A673 (cell line): ENCODE data around the gene SCAMP5. TPM values are rescaled to one million over a fixed set of nuclear protein-coding genes. Genes with fewer than 3 reads are reported as not detected.

Experiments used
- Bru-seq: library from RNA; stranded (reverse); fragments of 400-500 nt; gene quantifications from one replicate; lab custom pipeline; 2021; lab: Mats Ljungman, UMichigan
- BruChase-seq, 2 experiments: library from RNA; stranded (reverse); fragments of 400-500 nt; gene quantifications; one replicate each; lab custom pipeline; 2021; lab: Mats Ljungman, UMichigan
- BruUV-seq: library from RNA; stranded (reverse); fragments of 400-500 nt; replicated peaks from 2 replicates; lab custom pipeline; 2021; lab: Mats Ljungman, UMichigan
- CTCF ChIA-PET: fragments of 300-600 bp; sonication (Branson Sonifier 250); formaldehyde crosslinking; loops from one replicate; lab custom pipeline; 2022; ENCODE audit warnings: antibody characterized with exemption; lab: Charles Lee
- POLR2A ChIA-PET: fragments of 300-600 bp; sonication (Branson Sonifier 250); formaldehyde crosslinking; loops from one replicate; lab custom pipeline; 2022; ENCODE audit warnings: antibody characterized with exemption; ENCODE audit not compliant: low non-redundant PET; lab: Charles Lee
- DNase-seq: peaks from one replicate; pipeline ENCODE4 v3.0.0-alpha.2; 2015; ENCODE audit warnings: low spot score
- H3K27ac ChIP-seq: fragments of 200-600 bp; sonication (generic); 2 replicates; pipeline ENCODE4 v1.5.1; 2016; ENCODE audit warnings: mixed run types, low read depth, mild to moderate bottlenecking, mixed read lengths, antibody characterized with exemption, low read length; ENCODE audit not compliant: poor library complexity, severe bottlenecking
- H3K27me3 ChIP-seq: fragments of 200-600 bp; sonication (generic); replicated peaks from 2 replicates; pipeline ENCODE4 v1.6.1; 2017; ENCODE audit warnings: mixed run types, low read depth, mild to moderate bottlenecking, mixed read lengths, antibody characterized with exemption, low read length; ENCODE audit not compliant: insufficient read depth, poor library complexity
- H3K36me3 ChIP-seq: fragments of 200-600 bp; sonication (generic); 2 replicates; pipeline ENCODE4 v1.6.1; 2016; ENCODE audit warnings: mixed run types, mild to moderate bottlenecking, mixed read lengths, antibody characterized with exemption, low read length; ENCODE audit not compliant: insufficient read depth, poor library complexity, severe bottlenecking
- H3K4me1 ChIP-seq: fragments of 200-600 bp; sonication (generic); 2 replicates; pipeline ENCODE4 v1.6.1; 2017; ENCODE audit warnings: mixed run types, mild to moderate bottlenecking, mixed read lengths, antibody characterized with exemption, low read length; ENCODE audit not compliant: insufficient read depth, poor library complexity, severe bottlenecking
- H3K4me3 ChIP-seq: fragments of 200-600 bp; sonication (generic); 2 replicates; pipeline ENCODE4 v1.5.1; 2016; ENCODE audit warnings: low read depth, mixed run types, mild to moderate bottlenecking, mixed read lengths, low read length; ENCODE audit not compliant: poor library complexity, severe bottlenecking
- H3K9me3 ChIP-seq: fragments of 200-600 bp; sonication (generic); 2 replicates; pipeline ENCODE4 v1.6.1; 2016; ENCODE audit warnings: mixed run types, low read depth, mild to moderate bottlenecking, mixed read lengths, antibody characterized with exemption, low read length; ENCODE audit not compliant: poor library complexity, severe bottlenecking
- CTCF ChIP-seq: fragments of 300-800, 200-600 bp; sonication (generic); conservative IDR thresholded peaks from 2 replicates; pipeline ENCODE4 v1.5.1; 2017; ENCODE audit warnings: low read depth, mild to moderate bottlenecking, antibody characterized with exemption, low read length, moderate library complexity, mixed read lengths
- EZH2 ChIP-seq: fragments of 200-600 bp; sonication (generic); IDR thresholded peaks from 2 replicates; pipeline ENCODE4 v1.6.1; 2017; ENCODE audit warnings: borderline replicate concordance, low read depth, mild to moderate bottlenecking, mixed read lengths, antibody characterized with exemption, low read length; ENCODE audit not compliant: poor library complexity, severe bottlenecking
- intact Hi-C: fragments of 100-400 bp; cut with micrococcal nuclease; formaldehyde crosslinking; loops from one replicate; pipeline ENCODE4 v1.10.0; 2022; ENCODE audit not compliant: unreplicated experiment
- long read RNA-seq: library from polyadenylated mRNA; stranded (forward); transcript quantifications from one replicate; pipeline ENCODE4 v2.0.0, GENCODE V29; 2022
- total RNA-seq: library from RNA; stranded (reverse); gene quantifications from 2 replicates; pipeline ENCODE4 v1.2.3, GENCODE V29; 2021

SCAMP5 gene
- total RNA-seq: 3.8 and 5.8 TPM in 2 replicates
- percentile 38 among the genes with signal in this experiment for Bru-seq, nascent RNA
- percentile 38 among the genes with signal in this experiment for BruChase-seq, experiment 1, labeled RNA remaining after a 2-hour chase
- BruChase-seq, experiment 2, labeled RNA remaining after a 6-hour chase: percentile 43 among the genes with signal in this experiment
- long read RNA-seq, partial matches to known transcripts: 0 of 6 reads
- long read RNA-seq, other reads (novel, unspliced or antisense): 5 of 6 reads

- H3K4me3 ChIP-seq: peak within 1 kb of the TSS; percentile 60
- intact Hi-C loops: no loop called here
- peaks cover 5% of the 10 kb centered on the region for H3K4me1 ChIP-seq
- DNase-seq: peak; percentile 95
- no TSS peak for BruUV-seq
- peaks cover 11% of the 10 kb centered on the region for H3K27me3 ChIP-seq
- POLR2A ChIA-PET: no interaction called here
- H3K27ac ChIP-seq: no peak within 1 kb of the TSS
- no peaks in the 10 kb centered on the region for H3K36me3 ChIP-seq
- no peaks in the 10 kb centered on the region for H3K9me3 ChIP-seq
- CTCF ChIA-PET: no interaction called here
- TF ChIP-seq EZH2: no peak
- no peak for TF ChIP-seq CTCF
Observed at GRCh38 chr15:74995182-74995778, at the start of gene SCAMP5. Gene SCAMP5 (plus strand): TSS chr15:74995563. CDS start chr15:75011840, 16,277 bp downstream.

GRCh38 chr15:74950078-74950908, 45.1 kb upstream of the SCAMP5 start:
- intact Hi-C loops: loop anchor here (1.0 to 5.0 kb wide), 2 partner anchors 179 to 313 kb away; no protein-coding TSS in a partner anchor
- no TSS peak for BruUV-seq
- peak; percentile 99 for TF ChIP-seq CTCF
- no peak for TF ChIP-seq EZH2
- Histone ChIP-seq H3K27me3 (no peaks in the 10 kb centered on the region), H3K4me1 (peaks cover 17% of the 10 kb centered on the region), H3K36me3 (no peaks in the 10 kb centered on the region), H3K4me3 (no peak overlapping the region), H3K9me3 (no peaks in the 10 kb centered on the region), H3K27ac (no peak overlapping the region)
- CTCF ChIA-PET: interaction anchor here (0.9 to 1.7 kb wide), 6 partner anchors 13 to 181 kb away, joined by 3 to 21 read pairs (median 4); no protein-coding TSS in a partner anchor
- peak; percentile 86 for DNase-seq
- POLR2A ChIA-PET: no interaction called here

- H3K27ac ChIP-seq: no peak overlapping the region
- ChIA-PET CTCF (interaction anchor here (0.6 to 1.7 kb wide), 7 partner anchors 13 to 431 kb away, joined by 3 to 21 read pairs (median 4); no protein-coding TSS in a partner anchor), POLR2A (no interaction called here)
- no peaks in the 10 kb centered on the region for H3K27me3 ChIP-seq
- no peak for DNase-seq
- BruUV-seq: no TSS peak
- H3K36me3 ChIP-seq: no peaks in the 10 kb centered on the region
- no peak overlapping the region for H3K4me3 ChIP-seq
- H3K9me3 ChIP-seq: no peaks in the 10 kb centered on the region
- H3K4me1 ChIP-seq: peaks cover 24% of the 10 kb centered on the region
- intact Hi-C loops: loop anchor here (5.0 kb wide), 1 partner anchor 314 kb away; no protein-coding TSS in a partner anchor
- TF ChIP-seq EZH2 (no peak), CTCF (no peak)
Observed at GRCh38 chr15:74951006-74951405, 44.4 kb upstream of the SCAMP5 start.
